WTC11 (cell line): ENCODE results near the gene CACNA1C. TPM values are rescaled to one million over a fixed set of nuclear protein-coding genes. Genes with fewer than 3 reads are reported as not detected.

Source experiments
- ATAC-seq: fragments of 200-7000 bp; cut with Tn5 transposase; 2 replicates; pipeline ENCODE4 v1.10.0; 2021; ENCODE audit warnings: mild to moderate bottlenecking, moderate library complexity
- CTCF ChIA-PET: fragments of 300-600 bp; sonication (Branson Sonifier 250); formaldehyde crosslinking; loops from one replicate; lab custom pipeline; 2021; ENCODE audit warnings: antibody characterized with exemption; lab: Charles Lee
- POLR2A ChIA-PET: fragments of 350-600 bp; sonication (Branson Sonifier 250); formaldehyde crosslinking; loops from one replicate; lab custom pipeline; 2021; ENCODE audit warnings: antibody characterized with exemption; lab: Charles Lee
- DNase-seq: peaks from one replicate; pipeline ENCODE4 v3.0.0; 2021; ENCODE audit warnings: low spot score
- H3K27ac Mint-ChIP-seq: 2 replicates; pipeline ENCODE4 v1.8.0; 2021; ENCODE audit warnings: mixed read lengths
- H3K27me3 Mint-ChIP-seq: 2 replicates; pipeline ENCODE4 v1.8.0; 2021; ENCODE audit warnings: low read depth, mild to moderate bottlenecking, moderate library complexity, mixed read lengths
- H3K36me3 Mint-ChIP-seq: 2 replicates; pipeline ENCODE4 v1.8.0; 2021; ENCODE audit warnings: mixed read lengths
- H3K4me1 Mint-ChIP-seq: 2 replicates; pipeline ENCODE4 v1.8.0; 2022; ENCODE audit warnings: mixed read lengths
- H3K4me3 Mint-ChIP-seq: 2 replicates; pipeline ENCODE4 v1.8.0; 2021; ENCODE audit warnings: mild to moderate bottlenecking, moderate library complexity, mixed read lengths
- H3K9me3 Mint-ChIP-seq: 2 replicates; pipeline ENCODE4 v1.8.0; 2021; ENCODE audit warnings: mixed read lengths
- ETV6 ChIP-seq: sonication (generic); formaldehyde crosslinking; IDR thresholded peaks from 2 replicates; pipeline ENCODE4 v1.8.1; 2022; ENCODE audit warnings: mild to moderate bottlenecking, missing genetic modification reagents
- FOXP1 ChIP-seq: sonication (generic); formaldehyde crosslinking; IDR thresholded peaks from 2 replicates; pipeline ENCODE4 v1.8.0; 2022; ENCODE audit warnings: missing genetic modification reagents, mild to moderate bottlenecking, moderate library complexity, borderline replicate concordance
- GABPB1 ChIP-seq: sonication (generic); formaldehyde crosslinking; IDR thresholded peaks from 2 replicates; pipeline ENCODE4 v1.8.1; 2023; ENCODE audit warnings: mild to moderate bottlenecking, missing genetic modification reagents
- JAZF1 ChIP-seq: fragments of 250-450 bp; sonication (Bioruptor Pico); IDR thresholded peaks from 2 replicates; pipeline ENCODE4 v1.9.0; 2021; ENCODE audit warnings: moderate library complexity, mild to moderate bottlenecking, inconsistent platforms
- JUN ChIP-seq: sonication (generic); formaldehyde crosslinking; IDR thresholded peaks from 2 replicates; pipeline ENCODE4 v1.8.0; 2023; ENCODE audit warnings: mild to moderate bottlenecking, missing genetic modification reagents
- KAT7 ChIP-seq: sonication (generic); formaldehyde crosslinking; IDR thresholded peaks from 2 replicates; pipeline ENCODE4 v1.8.1; 2023; ENCODE audit warnings: missing genetic modification reagents, mild to moderate bottlenecking, borderline replicate concordance
- NFATC4 ChIP-seq: fragments of 250-450 bp; sonication (Bioruptor Pico); IDR thresholded peaks from 2 replicates; pipeline ENCODE4 v1.9.0; 2021; ENCODE audit warnings: mild to moderate bottlenecking
- NR3C1 ChIP-seq: sonication (generic); formaldehyde crosslinking; conservative IDR thresholded peaks from 2 replicates; pipeline ENCODE4 v1.8.1; 2023; ENCODE audit warnings: low read depth, mild to moderate bottlenecking, missing genetic modification reagents
- PREB ChIP-seq: sonication (generic); formaldehyde crosslinking; IDR thresholded peaks from 2 replicates; pipeline ENCODE4 v1.8.1; 2022; ENCODE audit warnings: mild to moderate bottlenecking, missing genetic modification reagents, moderate library complexity, borderline replicate concordance
- RORB ChIP-seq: fragments of 250-450 bp; sonication (Bioruptor Pico); IDR thresholded peaks from 2 replicates; pipeline ENCODE4 v1.9.0; 2021; ENCODE audit warnings: mild to moderate bottlenecking
- SMAD4 ChIP-seq: sonication (generic); formaldehyde crosslinking; IDR thresholded peaks from 2 replicates; pipeline ENCODE4 v1.8.0; 2022; ENCODE audit warnings: mild to moderate bottlenecking, missing genetic modification reagents
- STAT6 ChIP-seq: sonication (generic); formaldehyde crosslinking; conservative IDR thresholded peaks from 2 replicates; pipeline ENCODE4 v1.8.1; 2023; ENCODE audit warnings: mild to moderate bottlenecking, low read depth, missing genetic modification reagents, moderate library complexity
- TEAD4 ChIP-seq: sonication (generic); formaldehyde crosslinking; IDR thresholded peaks from 2 replicates; pipeline ENCODE4 v1.8.0; 2022; ENCODE audit warnings: mild to moderate bottlenecking, missing genetic modification reagents
- ZNF138 ChIP-seq: sonication (generic); formaldehyde crosslinking; conservative IDR thresholded peaks from 2 replicates; pipeline ENCODE4 v1.8.1; 2022; ENCODE audit warnings: mild to moderate bottlenecking, moderate library complexity, missing genetic modification reagents
- ZNF219 ChIP-seq: sonication (generic); formaldehyde crosslinking; IDR thresholded peaks from 2 replicates; pipeline ENCODE4 v1.8.0; 2023; ENCODE audit warnings: missing genetic modification reagents, mild to moderate bottlenecking, borderline replicate concordance
- ZNF232 ChIP-seq: sonication (generic); formaldehyde crosslinking; IDR thresholded peaks from 2 replicates; pipeline ENCODE4 v1.8.0; 2022; ENCODE audit warnings: mild to moderate bottlenecking, missing genetic modification reagents
- ZNF263 ChIP-seq: sonication (generic); formaldehyde crosslinking; IDR thresholded peaks from 2 replicates; pipeline ENCODE4 v1.8.1; 2022; ENCODE audit warnings: low read depth, mild to moderate bottlenecking, moderate library complexity, missing genetic modification reagents
- ZNF317 ChIP-seq: sonication (generic); formaldehyde crosslinking; IDR thresholded peaks from 2 replicates; pipeline ENCODE4 v1.8.1; 2023; ENCODE audit warnings: low read depth, mild to moderate bottlenecking, moderate library complexity, missing genetic modification reagents, borderline replicate concordance
- ZNF396 ChIP-seq: fragments of 250-450 bp; sonication (Bioruptor Pico); IDR thresholded peaks from 2 replicates; pipeline ENCODE4 v1.8.0; 2021; ENCODE audit warnings: mild to moderate bottlenecking, moderate library complexity, borderline replicate concordance
- total RNA-seq: library from RNA; stranded (reverse); gene quantifications from 3 replicates; pipeline ENCODE4 v1.2.3, GENCODE V29; 2021
- TF ChIP-seq, protein P1 (sequence below): sonication (generic); formaldehyde crosslinking; IDR thresholded peaks from 2 replicates; pipeline ENCODE4 v1.8.1; 2023; ENCODE audit warnings: mild to moderate bottlenecking, missing genetic modification reagents, borderline replicate concordance
- TF ChIP-seq, protein P2 (sequence below): fragments of 250-450 bp; sonication (Bioruptor Pico); IDR thresholded peaks from 2 replicates; pipeline ENCODE4 v1.8.0; 2021; ENCODE audit warnings: mild to moderate bottlenecking
- TF ChIP-seq, protein P3 (sequence below): sonication (generic); formaldehyde crosslinking; IDR thresholded peaks from 2 replicates; pipeline ENCODE4 v1.8.1; 2022; ENCODE audit warnings: mild to moderate bottlenecking, moderate library complexity, missing genetic modification reagents

CACNA1C gene
- total RNA-seq, 1 experiment from 2014 or later = 1.7 TPM

DNA sequence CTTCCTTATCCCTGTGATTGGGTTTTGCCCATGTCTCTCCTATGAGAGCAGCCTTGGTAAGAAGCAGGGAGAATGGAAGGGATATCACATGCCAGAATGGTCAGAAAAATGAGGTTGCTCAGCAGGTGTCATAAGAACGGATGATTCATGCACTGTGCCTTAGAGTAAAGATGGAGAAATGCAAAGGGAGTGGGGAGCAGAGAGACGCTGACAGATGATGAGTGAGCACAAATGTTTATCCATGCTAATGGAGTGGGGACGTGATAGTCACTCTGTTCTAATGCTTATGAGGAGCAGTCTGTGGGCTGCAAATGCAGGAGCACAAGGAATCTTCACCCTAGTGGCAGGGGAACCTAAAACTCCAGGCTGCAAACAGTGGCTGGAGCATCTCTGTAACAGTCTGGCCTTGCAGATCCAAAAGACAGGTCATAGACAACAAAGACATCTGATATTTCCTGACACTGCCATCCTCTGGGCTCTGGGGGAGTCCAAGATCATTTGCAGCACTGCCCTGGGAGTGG, 243.2 kb downstream of the CACNA1C start (continued):
- TF ChIP-seq PREB (no peak), ZNF138 (CRISPR knock-in tag) (no peak), TEAD4 (CRISPR knock-in tag) (no peak), SMAD4 (CRISPR knock-in tag) (no peak)
- TF ChIP-seq, all 79 proteins: peak for 0

DNA sequence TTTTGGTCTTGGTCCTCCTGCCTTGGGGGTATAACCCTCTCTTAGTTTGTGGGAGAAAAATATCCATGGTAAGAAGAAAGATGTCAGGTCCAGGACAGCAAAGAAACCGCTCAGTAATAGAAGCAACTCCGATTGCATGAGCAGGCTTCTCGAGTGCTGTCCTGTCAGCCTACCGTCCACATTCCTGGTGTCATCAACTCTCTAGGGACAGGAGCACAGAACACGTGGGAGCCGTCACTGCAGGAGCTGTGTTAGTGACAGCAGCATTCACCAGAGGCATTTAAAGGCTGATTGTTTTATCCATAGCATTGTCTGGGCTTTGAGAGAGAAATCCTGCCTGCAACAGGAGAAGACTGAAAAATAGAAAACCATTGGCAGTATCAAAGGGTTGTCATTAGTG, 244.2 kb downstream of the CACNA1C start:
- CTCF ChIA-PET = no interaction called here

More for the DNA sequence above, 244.2 kb downstream of the CACNA1C start:
- H3K36me3 Mint-ChIP-seq = no peaks in the 10 kb centered on the region
- ATAC-seq = no peak
- no peak overlapping the region for H3K27ac Mint-ChIP-seq
- H3K9me3 Mint-ChIP-seq = no peaks in the 10 kb centered on the region
- H3K4me3 Mint-ChIP-seq = no peak overlapping the region
- DNase-seq = no peak
- no peaks in the 10 kb centered on the region for H3K27me3 Mint-ChIP-seq
- TF ChIP-seq ZNF317 (CRISPR knock-in tag) (no peak), JAZF1 (no peak), ETV6 (no peak), ZNF232 (CRISPR knock-in tag) (no peak), KAT7 (CRISPR knock-in tag) (no peak), ZNF263 (CRISPR knock-in tag) (no peak), NFATC4 (CRISPR knock-in tag) (no peak), SMAD4 (CRISPR knock-in tag) (no peak), NR3C1 (CRISPR knock-in tag) (no peak), FOXP1 (CRISPR knock-in tag) (no peak), JUN (CRISPR knock-in tag) (no peak), GABPB1 (CRISPR knock-in tag) (no peak), ZNF396 (CRISPR knock-in tag) (no peak), STAT6 (no peak), RORB (no peak), ZNF219 (CRISPR knock-in tag) (no peak)
- TF ChIP-seq, protein P1, sequence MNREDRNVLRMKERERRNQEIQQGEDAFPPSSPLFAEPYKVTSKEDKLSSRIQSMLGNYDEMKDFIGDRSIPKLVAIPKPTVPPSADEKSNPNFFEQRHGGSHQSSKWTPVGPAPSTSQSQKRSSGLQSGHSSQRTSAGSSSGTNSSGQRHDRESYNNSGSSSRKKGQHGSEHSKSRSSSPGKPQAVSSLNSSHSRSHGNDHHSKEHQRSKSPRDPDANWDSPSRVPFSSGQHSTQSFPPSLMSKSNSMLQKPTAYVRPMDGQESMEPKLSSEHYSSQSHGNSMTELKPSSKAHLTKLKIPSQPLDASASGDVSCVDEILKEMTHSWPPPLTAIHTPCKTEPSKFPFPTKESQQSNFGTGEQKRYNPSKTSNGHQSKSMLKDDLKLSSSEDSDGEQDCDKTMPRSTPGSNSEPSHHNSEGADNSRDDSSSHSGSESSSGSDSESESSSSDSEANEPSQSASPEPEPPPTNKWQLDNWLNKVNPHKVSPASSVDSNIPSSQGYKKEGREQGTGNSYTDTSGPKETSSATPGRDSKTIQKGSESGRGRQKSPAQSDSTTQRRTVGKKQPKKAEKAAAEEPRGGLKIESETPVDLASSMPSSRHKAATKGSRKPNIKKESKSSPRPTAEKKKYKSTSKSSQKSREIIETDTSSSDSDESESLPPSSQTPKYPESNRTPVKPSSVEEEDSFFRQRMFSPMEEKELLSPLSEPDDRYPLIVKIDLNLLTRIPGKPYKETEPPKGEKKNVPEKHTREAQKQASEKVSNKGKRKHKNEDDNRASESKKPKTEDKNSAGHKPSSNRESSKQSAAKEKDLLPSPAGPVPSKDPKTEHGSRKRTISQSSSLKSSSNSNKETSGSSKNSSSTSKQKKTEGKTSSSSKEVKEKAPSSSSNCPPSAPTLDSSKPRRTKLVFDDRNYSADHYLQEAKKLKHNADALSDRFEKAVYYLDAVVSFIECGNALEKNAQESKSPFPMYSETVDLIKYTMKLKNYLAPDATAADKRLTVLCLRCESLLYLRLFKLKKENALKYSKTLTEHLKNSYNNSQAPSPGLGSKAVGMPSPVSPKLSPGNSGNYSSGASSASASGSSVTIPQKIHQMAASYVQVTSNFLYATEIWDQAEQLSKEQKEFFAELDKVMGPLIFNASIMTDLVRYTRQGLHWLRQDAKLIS (CRISPR knock-in tag) = no peak
- TF ChIP-seq, protein P2, sequence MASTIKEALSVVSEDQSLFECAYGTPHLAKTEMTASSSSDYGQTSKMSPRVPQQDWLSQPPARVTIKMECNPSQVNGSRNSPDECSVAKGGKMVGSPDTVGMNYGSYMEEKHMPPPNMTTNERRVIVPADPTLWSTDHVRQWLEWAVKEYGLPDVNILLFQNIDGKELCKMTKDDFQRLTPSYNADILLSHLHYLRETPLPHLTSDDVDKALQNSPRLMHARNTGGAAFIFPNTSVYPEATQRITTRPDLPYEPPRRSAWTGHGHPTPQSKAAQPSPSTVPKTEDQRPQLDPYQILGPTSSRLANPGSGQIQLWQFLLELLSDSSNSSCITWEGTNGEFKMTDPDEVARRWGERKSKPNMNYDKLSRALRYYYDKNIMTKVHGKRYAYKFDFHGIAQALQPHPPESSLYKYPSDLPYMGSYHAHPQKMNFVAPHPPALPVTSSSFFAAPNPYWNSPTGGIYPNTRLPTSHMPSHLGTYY (CRISPR knock-in tag) = no peak
- TF ChIP-seq, protein P3, sequence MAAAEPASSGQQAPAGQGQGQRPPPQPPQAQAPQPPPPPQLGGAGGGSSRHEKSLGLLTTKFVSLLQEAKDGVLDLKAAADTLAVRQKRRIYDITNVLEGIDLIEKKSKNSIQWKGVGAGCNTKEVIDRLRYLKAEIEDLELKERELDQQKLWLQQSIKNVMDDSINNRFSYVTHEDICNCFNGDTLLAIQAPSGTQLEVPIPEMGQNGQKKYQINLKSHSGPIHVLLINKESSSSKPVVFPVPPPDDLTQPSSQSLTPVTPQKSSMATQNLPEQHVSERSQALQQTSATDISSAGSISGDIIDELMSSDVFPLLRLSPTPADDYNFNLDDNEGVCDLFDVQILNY (CRISPR knock-in tag) = no peak
- TF ChIP-seq, all 79 proteins: peak for 0
- POLR2A ChIA-PET = no interaction called here
- H3K4me1 Mint-ChIP-seq = peaks cover 29% of the 10 kb centered on the region
